Thyroid gland (tissue), 4 donors: ENCODE results near the gene LEFTY2. TPM values are rescaled to one million over a fixed set of nuclear protein-coding genes. Genes with fewer than 3 reads are reported as not detected.
"Not testable (repeated sequence)": the region's sequence is repeated elsewhere in the genome, so short reads cannot be mapped to it uniquely, and the experiment has no call there.

Source experiments
- DNase-seq, 2 donors: peaks; one replicate each; pipeline ENCODE4 v3.0.0-alpha.2; 2019
- H3K27ac ChIP-seq, 3 donors: fragments of 200-600 bp; sonication (generic); 1 replicate in 2 of 3; 2 replicates in 1 of 3; pipeline ENCODE4 v1.5.1; 2016 to 2019; ENCODE audit warnings: mild to moderate bottlenecking in 1 of 3, moderate library complexity in 1 of 3
- H3K27me3 ChIP-seq: fragments of 200-600 bp; sonication (generic); one replicate; pipeline ENCODE4 v1.5.1; 2019
- H3K36me3 ChIP-seq, 2 donors: fragments of 200-600 bp; sonication (generic); one replicate each; pipeline ENCODE4 v1.5.1; 2016 to 2019
- H3K4me1 ChIP-seq, 2 donors: fragments of 200-600 bp; sonication (generic); one replicate each; pipeline ENCODE4 v1.5.1; 2017 to 2019
- H3K4me3 ChIP-seq, 3 donors: fragments of 200-600 bp; sonication (generic); replicated peaks in 1 of 3; 1 replicate in 2 of 3; 2 replicates in 1 of 3; pipeline ENCODE4 v1.5.1; 2016; ENCODE audit warnings: mild to moderate bottlenecking in 1 of 3
- H3K9me3 ChIP-seq: fragments of 200-600 bp; sonication (generic); one replicate; pipeline ENCODE4 v1.5.1; 2017
- POLR2A ChIP-seq, 2 donors: fragments of 450-650 bp; IDR thresholded peaks; one replicate each; pipeline ENCODE4 v1.6.1; 2017; ENCODE audit warnings: antibody characterized with exemption in 2 of 2, mild to moderate bottlenecking in 2 of 2, moderate library complexity in 1 of 2
- WGBS, 2 donors: methylation state at CpG; one replicate each; pipeline ENCODE4 v1.1.5; 2017; 5-methylcytosine and 5-hydroxymethylcytosine counted together
- intact Hi-C: fragments of 100-400 bp; cut with DNase I; formaldehyde crosslinking; loops from one replicate; pipeline ENCODE4 v1.15.1; 2023
- total RNA-seq, 4 donors: library from RNA; depleted of rRNA; stranded (reverse); fragments of >200 nt; gene quantifications; one replicate each; pipeline ENCODE4 v1.2.3, GENCODE V29; 2016
- TF ChIP-seq, protein P1 (sequence below), 6 experiments: fragments of 200-600 bp in 3 of 6; fragments of 450-650 bp in 3 of 6; sonication (generic) in 3 of 6; IDR thresholded peaks; one replicate each; pipeline ENCODE4 v1.5.1; 2016 to 2019; ENCODE audit warnings: antibody characterized with exemption in 6 of 6, mild to moderate bottlenecking in 2 of 6, inconsistent platforms in 1 of 6, moderate library complexity in 1 of 6

Gene LEFTY2
- total RNA-seq, 4 donors from 2014 or later = 0.11 to 0.29 TPM; not detected in 2

- no peak overlapping the region for H3K27ac ChIP-seq
- no peaks in the 10 kb centered on the region for H3K27me3 ChIP-seq
- no peaks in the 10 kb centered on the region for H3K36me3 ChIP-seq
- H3K4me3 ChIP-seq = no peak overlapping the region
- no peak for DNase-seq
- H3K4me1 ChIP-seq = no peaks in the 10 kb centered on the region
- 84 to 89% methylated on average over 5 of the region's 5 CpGs for WGBS, 2 donors
- no peaks in the 10 kb centered on the region for H3K9me3 ChIP-seq
- no peak for TF ChIP-seq POLR2A (IDR thresholded peaks at IDR 0.05)
- TF ChIP-seq, protein P1, sequence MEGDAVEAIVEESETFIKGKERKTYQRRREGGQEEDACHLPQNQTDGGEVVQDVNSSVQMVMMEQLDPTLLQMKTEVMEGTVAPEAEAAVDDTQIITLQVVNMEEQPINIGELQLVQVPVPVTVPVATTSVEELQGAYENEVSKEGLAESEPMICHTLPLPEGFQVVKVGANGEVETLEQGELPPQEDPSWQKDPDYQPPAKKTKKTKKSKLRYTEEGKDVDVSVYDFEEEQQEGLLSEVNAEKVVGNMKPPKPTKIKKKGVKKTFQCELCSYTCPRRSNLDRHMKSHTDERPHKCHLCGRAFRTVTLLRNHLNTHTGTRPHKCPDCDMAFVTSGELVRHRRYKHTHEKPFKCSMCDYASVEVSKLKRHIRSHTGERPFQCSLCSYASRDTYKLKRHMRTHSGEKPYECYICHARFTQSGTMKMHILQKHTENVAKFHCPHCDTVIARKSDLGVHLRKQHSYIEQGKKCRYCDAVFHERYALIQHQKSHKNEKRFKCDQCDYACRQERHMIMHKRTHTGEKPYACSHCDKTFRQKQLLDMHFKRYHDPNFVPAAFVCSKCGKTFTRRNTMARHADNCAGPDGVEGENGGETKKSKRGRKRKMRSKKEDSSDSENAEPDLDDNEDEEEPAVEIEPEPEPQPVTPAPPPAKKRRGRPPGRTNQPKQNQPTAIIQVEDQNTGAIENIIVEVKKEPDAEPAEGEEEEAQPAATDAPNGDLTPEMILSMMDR (IDR thresholded peaks at IDR 0.05) = no peak
- intact Hi-C loops = no loop called here
These were observed 9.5 kb downstream of the LEFTY2 start for GRCh38 chr1:225931270-225932136.

DNA sequence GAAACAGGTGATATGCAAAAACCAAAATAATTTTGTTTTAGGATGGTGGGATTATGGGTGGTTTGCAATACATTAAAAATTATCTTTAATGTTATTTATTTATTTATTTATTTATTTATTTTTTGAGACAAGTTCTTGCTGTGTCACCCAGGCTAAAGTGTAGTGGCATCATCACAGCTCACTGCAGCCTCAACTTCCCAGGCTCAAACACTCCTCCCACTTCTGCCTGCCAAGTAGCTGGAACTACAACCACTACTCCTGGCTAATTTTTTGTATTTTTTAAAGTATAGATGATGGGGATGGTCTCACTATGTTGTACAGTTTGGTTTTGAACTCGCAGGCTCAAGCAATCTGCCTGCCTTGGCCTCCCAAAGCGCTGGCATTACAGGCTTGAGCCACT is 10.5 kb downstream of the LEFTY2 start:
- Histone ChIP-seq H3K27ac (no peak overlapping the region), H3K4me3 (no peak overlapping the region), H3K36me3 (no peaks in the 10 kb centered on the region), H3K4me1 (no peaks in the 10 kb centered on the region), H3K9me3 (no peaks in the 10 kb centered on the region), H3K27me3 (no peaks in the 10 kb centered on the region)
- WGBS, 2 donors = 95 to 97% methylated on average over 2 of the region's 2 CpGs
- no peak for DNase-seq
- TF ChIP-seq, protein P1 (IDR thresholded peaks at IDR 0.05) = no peak
- TF ChIP-seq POLR2A (IDR thresholded peaks at IDR 0.05) = no peak
- intact Hi-C loops = no loop called here

GRCh38 chr1:225929462-225929861 is 11.6 kb downstream of the LEFTY2 start:
- 95 to 97% methylated on average over 3 of the region's 3 CpGs for WGBS, 2 donors
- H3K4me1 ChIP-seq, H3K36me3 ChIP-seq, H3K4me3 ChIP-seq, DNase-seq, H3K27me3 ChIP-seq, H3K27ac ChIP-seq, intact Hi-C loops, H3K9me3 ChIP-seq: not testable (repeated sequence)

GRCh38 chr1:225928186-225929175 is 12.5 kb downstream of the LEFTY2 start:
- no peaks in the 10 kb centered on the region for H3K9me3 ChIP-seq
- peaks cover 0 to under 1% of the 10 kb centered on the region in 2 donors for H3K4me1 ChIP-seq
- no peaks in the 10 kb centered on the region for H3K36me3 ChIP-seq
- H3K27ac ChIP-seq = no peak overlapping the region
- H3K4me3 ChIP-seq = no peak overlapping the region
- WGBS, 2 donors = 88 to 89% methylated on average over 14 of the region's 14 CpGs
- H3K27me3 ChIP-seq = no peaks in the 10 kb centered on the region
- DNase-seq = no peak
- TF ChIP-seq POLR2A (IDR thresholded peaks at IDR 0.05) = no peak
- TF ChIP-seq, protein P1 (IDR thresholded peaks at IDR 0.05) = no peak
- intact Hi-C loops = no loop called here

GRCh38 chr1:225926551-225927113 is 14.4 kb downstream of the LEFTY2 start:
- Histone ChIP-seq H3K27ac (no peak overlapping the region), H3K4me1 (peaks cover 6 to 12% of the 10 kb centered on the region in 2 donors), H3K36me3 (no peaks in the 10 kb centered on the region), H3K27me3 (no peaks in the 10 kb centered on the region), H3K9me3 (no peaks in the 10 kb centered on the region), H3K4me3 (no peak overlapping the region)
- TF ChIP-seq, protein P1 (IDR thresholded peaks at IDR 0.05) = no peak
- TF ChIP-seq POLR2A (IDR thresholded peaks at IDR 0.05) = no peak
- no peak for DNase-seq
- intact Hi-C loops = no loop called here
- 85 to 94% methylated on average over 3 of the region's 3 CpGs for WGBS, 2 donors
